GM19238 (cell line): ENCODE data around the gene TEF.
"Not testable (repeated sequence)": the region's sequence is repeated elsewhere in the genome, so short reads cannot be mapped to it uniquely, and the experiment has no call there.

Experiments used
- DNase-seq: peaks from one replicate; pipeline ENCODE4 v3.0.0; 2011; ENCODE audit warnings: low spot score; ENCODE audit not compliant: insufficient read length

Gene TEF

GRCh38 chr22:41380993-41381328, 781 bp upstream of the TEF start:
- DNase-seq: no peak

- peak; percentile 76 for DNase-seq
Measured at GRCh38 chr22:41382098-41382578, 396 bp downstream of the TEF start.

DNA sequence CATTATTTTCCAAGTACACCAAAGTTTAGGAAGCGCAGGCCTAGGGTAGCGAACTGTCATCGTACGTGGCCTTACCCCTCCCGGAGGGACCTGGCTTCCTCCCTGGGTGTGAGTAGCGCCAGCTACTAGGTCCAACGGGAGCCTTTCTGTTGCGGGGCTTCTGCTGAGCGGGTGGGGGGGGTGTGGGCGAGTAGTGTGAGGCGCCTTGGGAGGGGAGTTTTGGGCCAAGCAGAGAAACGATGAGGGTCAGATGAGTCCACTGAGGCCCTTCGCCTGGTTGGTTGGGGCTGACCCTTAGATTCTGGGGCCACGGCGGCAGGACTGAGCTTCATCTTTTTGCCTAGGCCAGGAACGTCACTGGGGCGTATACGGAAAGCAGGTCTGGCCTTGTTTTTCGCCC, 868 bp downstream of the TEF start:
- DNase-seq: no peak

- DNase-seq: no peak
Measured at GRCh38 chr22:41383085-41383484, 1.3 kb downstream of the TEF start.

DNA sequence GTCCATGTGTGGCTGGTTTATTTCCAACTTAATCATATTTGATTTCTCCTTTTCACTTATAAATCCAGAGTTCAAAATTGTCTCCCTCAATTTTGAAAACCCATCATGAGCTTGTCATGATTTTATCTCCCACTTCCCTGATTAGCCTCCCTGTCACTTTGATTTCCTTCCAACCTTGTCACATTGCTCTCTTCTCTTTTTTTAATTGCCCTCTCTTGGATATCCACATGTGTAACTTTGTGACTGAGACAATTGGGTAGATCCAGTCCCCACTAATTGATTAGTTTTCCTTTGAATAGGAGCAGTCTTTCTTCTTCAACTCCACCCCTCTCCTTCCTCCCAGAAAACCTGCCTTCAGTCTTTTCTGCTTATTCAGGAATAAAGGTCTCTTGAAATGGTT, 2.4 kb downstream of the TEF start:
- DNase-seq: no peak

- no peak for DNase-seq
Measured at GRCh38 chr22:41387341-41387740, 5.6 kb downstream of the TEF start.

GRCh38 chr22:41394012-41394356, 12.2 kb downstream of the TEF start:
- no peak for DNase-seq

GRCh38 chr22:41395531-41396240, 13.9 kb downstream of the TEF start:
- no peak for DNase-seq

GRCh38 chr22:41397143-41397811, 15.5 kb downstream of the TEF start:
- DNase-seq: no peak

GRCh38 chr22:41398921-41399320, 17.2 kb downstream of the TEF start:
- no peak for DNase-seq

GRCh38 chr22:41401781-41402648, 20.3 kb downstream of the TEF start:
- no peak for DNase-seq

GRCh38 chr22:41402851-41403250, 21.1 kb downstream of the TEF start:
- not testable (repeated sequence) for DNase-seq

DNA sequence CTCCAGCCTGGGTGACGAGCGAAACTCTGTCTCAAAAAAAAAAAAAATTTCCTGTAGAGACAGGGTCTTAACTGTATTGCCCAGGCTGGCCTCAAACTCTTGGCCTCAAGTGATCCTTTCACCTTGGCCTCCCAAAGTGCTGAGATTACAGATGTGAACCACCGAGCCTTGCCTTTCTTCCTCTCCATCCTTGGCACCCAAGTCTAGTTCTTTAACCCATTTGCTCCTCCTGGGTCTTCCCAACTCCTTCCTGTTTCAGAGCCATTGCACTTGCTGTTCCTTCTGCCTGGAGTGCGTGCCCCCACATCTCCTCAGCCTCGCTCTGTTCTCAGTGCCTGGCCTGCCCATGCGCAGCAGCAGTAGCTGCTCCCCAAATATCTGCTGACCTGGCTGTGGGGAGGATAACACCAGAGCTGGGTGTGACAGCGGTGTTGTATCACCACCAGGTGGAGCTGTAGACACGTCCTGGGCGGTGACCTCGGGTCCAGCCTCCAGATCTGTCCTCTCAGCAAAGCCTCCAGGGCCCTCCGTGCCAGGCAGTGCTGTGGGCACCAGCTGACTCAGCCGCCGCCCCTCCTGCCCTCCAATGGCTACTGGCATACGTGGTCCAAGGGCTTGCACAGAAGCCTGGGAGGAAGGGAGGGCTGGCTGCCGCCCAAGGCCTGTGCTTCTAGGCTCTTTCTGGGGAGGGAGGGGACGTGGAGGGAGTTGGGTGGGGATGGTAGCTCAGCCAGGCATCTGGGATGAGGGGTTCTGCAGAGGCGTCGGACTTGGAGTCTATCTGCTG, 22.0 kb downstream of the TEF start:
- peak; percentile 96 for DNase-seq

- no peak for DNase-seq
Measured at GRCh38 chr22:41405588-41405987, 23.8 kb downstream of the TEF start.

GRCh38 chr22:41406410-41406809, 24.7 kb downstream of the TEF start:
- DNase-seq: no peak

DNA sequence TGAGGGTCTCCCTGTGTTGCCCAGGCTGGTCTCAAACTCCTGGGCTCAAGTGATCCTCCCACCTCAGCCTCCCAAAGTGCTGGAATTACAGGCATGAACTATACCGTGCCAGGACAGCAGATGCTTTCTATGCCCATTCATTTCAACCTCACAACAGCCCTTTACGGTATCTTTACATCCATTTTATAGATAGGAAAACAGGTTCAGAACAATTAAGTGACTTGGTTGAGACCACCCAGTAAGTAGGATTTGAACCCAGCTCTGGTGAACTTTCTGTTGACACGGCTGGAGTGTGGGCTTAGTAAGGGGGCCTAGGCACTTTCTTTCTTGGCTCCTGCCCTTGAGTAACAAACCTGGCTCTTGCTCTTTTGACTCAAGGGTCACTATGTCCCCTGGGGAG, 25.7 kb downstream of the TEF start:
- no peak for DNase-seq

GRCh38 chr22:41408665-41409064, 26.9 kb downstream of the TEF start:
- DNase-seq: no peak

GRCh38 chr22:41410311-41410751, 28.6 kb downstream of the TEF start:
- DNase-seq: no peak

DNA sequence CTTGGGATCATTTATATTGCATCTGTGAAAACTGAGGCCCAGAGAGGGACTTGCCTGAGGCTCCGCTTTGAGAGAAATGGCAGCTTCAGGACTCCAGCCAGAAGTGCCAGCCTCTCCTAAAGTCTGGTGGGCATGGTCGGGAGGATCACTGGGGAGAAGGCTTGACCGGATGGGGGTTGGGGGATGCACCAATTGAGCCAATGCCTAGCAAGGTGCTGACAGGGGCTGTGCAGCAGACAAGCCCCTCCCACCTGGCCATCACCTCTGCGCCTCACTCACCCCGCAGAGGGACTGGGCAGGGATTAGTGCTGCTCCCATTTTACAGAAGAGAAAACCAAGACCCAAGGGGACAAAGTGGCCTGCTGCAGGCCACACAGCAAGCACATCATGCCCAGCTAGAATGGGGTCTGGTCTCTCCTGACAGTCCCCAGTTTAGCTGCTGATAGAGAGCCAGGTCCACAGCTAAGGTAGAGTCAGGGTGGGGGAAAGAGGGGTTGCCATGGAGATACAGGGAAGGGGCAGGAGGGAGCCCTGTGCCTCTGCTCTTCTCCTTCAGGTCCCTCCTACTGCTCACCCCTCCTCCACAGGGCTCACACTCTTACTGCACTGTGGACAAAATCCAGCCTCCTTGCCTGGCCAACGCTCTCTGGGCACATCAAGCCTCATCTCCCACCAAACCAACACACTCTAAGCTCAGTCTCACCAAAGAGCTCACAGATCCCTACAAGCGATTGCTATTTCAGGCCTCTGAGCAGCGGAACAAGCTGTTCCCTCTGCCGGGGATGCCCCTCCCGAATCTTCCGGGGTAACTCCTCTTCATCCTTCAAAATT, 29.5 kb downstream of the TEF start:
- DNase-seq: no peak

GRCh38 chr22:41415554-41415953, 33.8 kb downstream of the TEF start:
- DNase-seq: no peak
